Hepatocyte (in vitro differentiated cells): ENCODE measurements around the gene CTSD.

Experiments
- EZH2phosphoT487 ChIP-seq: fragments of 200-600 bp; sonication (generic); IDR thresholded peaks from one replicate; pipeline ENCODE4 v1.6.1; 2018; ENCODE audit warnings: antibody characterized with exemption, mild to moderate bottlenecking, low read depth, moderate library complexity; ENCODE audit not compliant: unreplicated experiment, severe bottlenecking
- TF ChIP-seq, protein P1 (sequence below): fragments of 200-600 bp; sonication (generic); IDR thresholded peaks from 2 replicates; pipeline ENCODE4 v1.5.1; 2016; ENCODE audit warnings: antibody characterized with exemption, mild to moderate bottlenecking; ENCODE audit not compliant: poor library complexity

DNA sequence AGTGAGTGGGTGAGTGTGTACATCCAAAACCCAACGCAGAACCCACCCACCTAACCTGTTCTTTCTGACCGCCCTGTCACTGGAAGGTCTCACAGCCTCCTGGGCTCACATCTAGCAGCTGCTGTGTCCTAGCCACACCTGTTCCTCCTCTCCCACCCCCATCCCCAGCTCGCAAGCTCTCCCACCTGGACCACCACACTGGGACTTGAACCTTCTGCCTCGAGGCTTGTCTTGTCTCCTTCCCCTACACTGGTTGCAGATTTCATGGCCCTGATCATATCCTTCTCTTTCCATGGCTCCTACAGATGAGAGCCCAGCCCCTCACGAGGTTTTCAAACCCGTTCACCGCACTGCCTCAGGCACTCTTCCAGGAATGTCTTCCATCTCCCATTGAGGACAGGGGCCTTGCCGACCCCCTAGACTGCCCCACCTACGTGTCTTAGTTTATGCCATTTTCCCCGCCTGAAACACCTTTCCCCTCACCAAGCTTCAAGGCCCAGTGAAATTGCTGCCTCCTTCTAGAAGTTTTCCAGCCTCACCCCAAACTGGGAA lies 20.1 kb downstream of the CTSD start:
- TF ChIP-seq, protein P1, sequence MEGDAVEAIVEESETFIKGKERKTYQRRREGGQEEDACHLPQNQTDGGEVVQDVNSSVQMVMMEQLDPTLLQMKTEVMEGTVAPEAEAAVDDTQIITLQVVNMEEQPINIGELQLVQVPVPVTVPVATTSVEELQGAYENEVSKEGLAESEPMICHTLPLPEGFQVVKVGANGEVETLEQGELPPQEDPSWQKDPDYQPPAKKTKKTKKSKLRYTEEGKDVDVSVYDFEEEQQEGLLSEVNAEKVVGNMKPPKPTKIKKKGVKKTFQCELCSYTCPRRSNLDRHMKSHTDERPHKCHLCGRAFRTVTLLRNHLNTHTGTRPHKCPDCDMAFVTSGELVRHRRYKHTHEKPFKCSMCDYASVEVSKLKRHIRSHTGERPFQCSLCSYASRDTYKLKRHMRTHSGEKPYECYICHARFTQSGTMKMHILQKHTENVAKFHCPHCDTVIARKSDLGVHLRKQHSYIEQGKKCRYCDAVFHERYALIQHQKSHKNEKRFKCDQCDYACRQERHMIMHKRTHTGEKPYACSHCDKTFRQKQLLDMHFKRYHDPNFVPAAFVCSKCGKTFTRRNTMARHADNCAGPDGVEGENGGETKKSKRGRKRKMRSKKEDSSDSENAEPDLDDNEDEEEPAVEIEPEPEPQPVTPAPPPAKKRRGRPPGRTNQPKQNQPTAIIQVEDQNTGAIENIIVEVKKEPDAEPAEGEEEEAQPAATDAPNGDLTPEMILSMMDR = no peak
- no peak for TF ChIP-seq EZH2phosphoT487
